Diencephalon (tissue), 1 donor: ENCODE data around the gene PIGW. TPM values are rescaled to one million over a fixed set of nuclear protein-coding genes. Genes with fewer than 3 reads are reported as not detected.

Experiments used
- small RNA-seq: library from RNA; depleted of rRNA; stranded (forward); fragments of <200 nt; gene quantifications from one replicate; pipeline ENCODE3, GENCODE V24; 2014
- total RNA-seq: library from RNA; depleted of rRNA; stranded (reverse); fragments of >200 nt; gene quantifications from one replicate; pipeline ENCODE4 v1.2.3, GENCODE V29; 2014

Gene PIGW
- 9.9 TPM for total RNA-seq

GRCh38 chr17:36534840-36535668, at the start of gene PIGW, which contains the start of gene MYO19:
TSS of gene PIGW (plus strand) at chr17:36534987. CDS start at chr17:36537102, 2,115 bp downstream.
TSS of gene MYO19 (minus strand) at chr17:36534868. CDS start at chr17:36532538, 2,330 bp downstream.

DNA sequence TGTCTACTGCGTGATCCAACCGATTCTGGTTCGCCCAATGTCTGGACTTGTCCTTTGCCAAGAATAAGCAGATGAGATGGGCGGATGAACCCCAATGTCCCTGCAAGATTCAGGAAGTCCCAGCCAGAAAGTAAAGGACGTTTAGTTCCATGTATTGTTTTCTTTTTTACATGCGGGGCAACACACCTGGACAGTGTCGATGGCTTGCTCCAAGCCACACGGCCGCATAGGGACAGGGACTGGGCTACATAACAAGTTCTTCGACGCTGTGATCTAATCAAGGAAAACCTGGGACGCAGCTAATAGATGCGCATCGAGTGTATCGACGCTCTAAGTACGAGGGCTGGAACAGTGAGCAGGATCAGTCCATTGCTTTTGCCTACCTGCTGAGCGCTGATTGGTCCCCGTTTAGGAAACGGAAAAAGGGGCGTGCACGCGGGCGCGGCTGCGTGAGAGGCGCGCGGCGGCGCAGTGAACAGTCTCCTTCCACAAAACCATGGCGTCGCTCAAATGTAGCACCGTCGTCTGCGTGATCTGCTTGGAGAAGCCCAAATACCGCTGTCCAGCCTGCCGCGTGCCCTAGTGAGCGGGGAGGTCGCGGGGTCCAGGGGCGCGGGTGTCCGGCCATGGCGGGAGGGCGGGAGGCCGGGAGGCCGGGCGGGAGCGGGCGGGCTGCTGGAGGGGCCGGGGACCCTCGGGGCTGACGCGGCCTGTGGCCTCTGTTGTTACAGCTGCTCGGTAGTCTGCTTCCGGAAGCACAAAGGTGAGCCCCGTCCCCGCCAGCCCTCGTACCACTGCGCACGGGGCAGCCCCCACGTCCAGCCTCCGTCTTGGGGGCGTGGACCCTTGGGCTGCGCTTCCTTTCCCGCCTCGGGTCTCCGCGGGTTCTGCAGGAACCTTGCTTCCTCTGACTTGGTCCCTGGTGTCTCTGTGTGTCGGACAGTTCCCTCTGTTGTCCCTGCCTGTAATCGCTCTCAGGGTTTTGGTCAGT, 48.3 kb upstream of the PIGW start, which contains the start of gene ZNHIT3:
Gene ZNHIT3 (plus strand): TSS at position 478 of the 991 bp plus-strand sequence. CDS start 19 bp downstream, at position 497.

GRCh38 chr17:36544307-36545076, 9.7 kb downstream of the PIGW start, which contains the start of gene GGNBP2:
TSS of gene GGNBP2 (plus strand) at chr17:36544919. CDS start at chr17:36545725, 806 bp downstream.

Small RNAs within 50 kb of the gene (small RNA-seq; reads per million reads assigned to genes)
- gene RNA5SP439 = not detected

Other genes with a start within 250 kb of the PIGW start
- not detected for gene TBC1D3G, start 211.1 kb upstream of the PIGW start, total RNA-seq
- gene TBC1D3H, start 146.6 kb upstream of the PIGW start, total RNA-seq = not detected
- 55.1 TPM for gene ZNHIT3, start 48.3 kb upstream of the PIGW start, total RNA-seq
- gene MYO19, start 119 bp upstream of the PIGW start, total RNA-seq = 54.0 TPM
- 70.8 TPM for gene GGNBP2, start 9.9 kb downstream of the PIGW start, total RNA-seq
- 12.7 TPM for gene DHRS11, start 56.9 kb downstream of the PIGW start, total RNA-seq
- 2.8 TPM for gene MRM1, start 66.6 kb downstream of the PIGW start, total RNA-seq